GM12801 (cell line): Measurements from ENCODE around the gene TMEM134.

ENCODE experiments used
- TF ChIP-seq, protein P1 (sequence below): IDR thresholded peaks from one replicate; pipeline ENCODE4 v1.5.1; 2011; ENCODE audit warnings: control low read depth; ENCODE audit not compliant: insufficient read length; ENCODE audit errors: extremely low read depth

Gene TMEM134

DNA sequence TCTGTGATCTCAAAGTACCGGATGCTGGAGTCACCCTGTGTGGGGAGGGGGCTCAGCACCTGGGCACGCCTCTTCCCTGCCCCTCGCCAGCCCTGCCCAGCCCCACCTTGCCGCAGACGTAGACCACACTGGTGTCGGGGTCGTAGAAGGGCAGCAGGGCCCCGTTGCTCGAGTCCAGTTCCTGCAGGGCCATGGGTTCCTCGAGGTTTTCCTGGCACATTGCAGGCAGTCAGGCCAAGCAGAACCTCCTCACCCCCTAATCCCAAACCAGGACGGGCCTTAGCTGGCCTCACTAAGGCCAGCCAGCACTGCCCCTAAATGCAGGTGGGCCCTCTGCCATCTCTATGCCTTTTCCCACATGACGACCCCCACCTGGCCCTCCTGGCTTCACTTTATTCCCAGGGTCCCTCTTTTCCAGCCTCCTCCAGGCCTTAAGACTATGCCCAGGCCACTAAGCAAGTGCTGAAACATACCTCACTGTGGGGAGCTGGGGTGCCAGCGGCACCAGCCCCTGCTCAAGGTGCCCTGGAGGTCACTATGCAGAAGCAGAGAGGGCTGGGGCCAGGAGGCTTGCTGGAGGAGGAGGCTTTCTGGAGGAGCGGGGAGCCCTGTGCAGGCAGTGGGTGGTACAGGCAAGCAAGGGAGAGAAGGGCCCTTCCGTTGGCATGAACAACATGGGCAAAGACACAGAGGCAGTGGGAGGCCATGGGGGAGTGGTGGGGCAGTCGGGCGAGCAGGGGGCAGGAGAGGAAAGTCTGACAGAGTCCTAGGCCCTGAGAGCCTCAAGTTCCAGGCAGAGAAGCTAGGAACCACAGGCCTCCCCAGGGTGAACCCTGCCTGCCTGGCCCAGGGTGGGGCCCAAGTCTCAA, 28.6 kb downstream of the TMEM134 start:
- TF ChIP-seq, protein P1, sequence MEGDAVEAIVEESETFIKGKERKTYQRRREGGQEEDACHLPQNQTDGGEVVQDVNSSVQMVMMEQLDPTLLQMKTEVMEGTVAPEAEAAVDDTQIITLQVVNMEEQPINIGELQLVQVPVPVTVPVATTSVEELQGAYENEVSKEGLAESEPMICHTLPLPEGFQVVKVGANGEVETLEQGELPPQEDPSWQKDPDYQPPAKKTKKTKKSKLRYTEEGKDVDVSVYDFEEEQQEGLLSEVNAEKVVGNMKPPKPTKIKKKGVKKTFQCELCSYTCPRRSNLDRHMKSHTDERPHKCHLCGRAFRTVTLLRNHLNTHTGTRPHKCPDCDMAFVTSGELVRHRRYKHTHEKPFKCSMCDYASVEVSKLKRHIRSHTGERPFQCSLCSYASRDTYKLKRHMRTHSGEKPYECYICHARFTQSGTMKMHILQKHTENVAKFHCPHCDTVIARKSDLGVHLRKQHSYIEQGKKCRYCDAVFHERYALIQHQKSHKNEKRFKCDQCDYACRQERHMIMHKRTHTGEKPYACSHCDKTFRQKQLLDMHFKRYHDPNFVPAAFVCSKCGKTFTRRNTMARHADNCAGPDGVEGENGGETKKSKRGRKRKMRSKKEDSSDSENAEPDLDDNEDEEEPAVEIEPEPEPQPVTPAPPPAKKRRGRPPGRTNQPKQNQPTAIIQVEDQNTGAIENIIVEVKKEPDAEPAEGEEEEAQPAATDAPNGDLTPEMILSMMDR = no peak

DNA sequence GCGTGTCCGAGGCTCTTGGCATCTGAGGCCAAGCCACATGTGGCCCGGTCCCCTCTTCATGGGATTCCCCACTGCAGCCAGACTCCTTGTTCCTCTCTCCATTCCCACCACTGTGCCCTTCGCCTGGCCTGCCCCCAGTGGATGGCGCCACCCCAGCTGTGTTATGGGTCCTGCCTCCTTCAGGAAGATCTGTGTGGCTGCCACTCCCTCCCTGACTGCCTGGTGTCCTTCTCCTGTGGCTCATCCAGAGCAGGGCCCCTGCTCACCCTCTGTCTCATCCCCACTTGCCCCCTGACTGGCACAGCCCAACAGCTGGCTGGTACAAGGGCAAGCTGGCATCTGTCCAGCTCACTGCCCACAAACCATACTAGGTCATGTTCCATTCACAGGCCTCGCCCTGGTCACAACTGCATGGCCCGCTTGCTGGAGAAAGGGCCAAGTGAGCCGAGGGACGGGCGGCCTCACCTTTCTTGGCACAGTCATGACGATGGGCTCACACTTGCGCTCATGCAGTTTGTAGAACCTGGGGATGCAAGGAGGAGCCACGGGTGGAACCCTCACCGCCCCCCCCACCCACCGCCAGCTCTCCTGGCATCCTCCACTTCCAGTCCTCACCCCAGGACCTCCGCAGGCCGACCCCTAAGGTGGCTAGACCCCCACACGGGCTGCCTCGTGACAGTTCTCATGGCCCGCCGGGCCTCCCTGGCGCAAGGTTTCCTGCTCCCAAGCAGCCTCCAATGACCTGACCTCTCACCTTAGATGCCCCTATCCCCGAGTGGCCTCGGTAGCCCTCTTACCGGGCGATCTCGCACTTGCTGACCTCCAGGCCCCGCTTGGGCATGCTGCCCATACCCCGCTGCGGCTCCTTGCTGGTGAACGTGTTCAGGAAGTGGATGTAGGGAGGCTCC, 29.5 kb downstream of the TMEM134 start:
- TF ChIP-seq, protein P1 = no peak

DNA sequence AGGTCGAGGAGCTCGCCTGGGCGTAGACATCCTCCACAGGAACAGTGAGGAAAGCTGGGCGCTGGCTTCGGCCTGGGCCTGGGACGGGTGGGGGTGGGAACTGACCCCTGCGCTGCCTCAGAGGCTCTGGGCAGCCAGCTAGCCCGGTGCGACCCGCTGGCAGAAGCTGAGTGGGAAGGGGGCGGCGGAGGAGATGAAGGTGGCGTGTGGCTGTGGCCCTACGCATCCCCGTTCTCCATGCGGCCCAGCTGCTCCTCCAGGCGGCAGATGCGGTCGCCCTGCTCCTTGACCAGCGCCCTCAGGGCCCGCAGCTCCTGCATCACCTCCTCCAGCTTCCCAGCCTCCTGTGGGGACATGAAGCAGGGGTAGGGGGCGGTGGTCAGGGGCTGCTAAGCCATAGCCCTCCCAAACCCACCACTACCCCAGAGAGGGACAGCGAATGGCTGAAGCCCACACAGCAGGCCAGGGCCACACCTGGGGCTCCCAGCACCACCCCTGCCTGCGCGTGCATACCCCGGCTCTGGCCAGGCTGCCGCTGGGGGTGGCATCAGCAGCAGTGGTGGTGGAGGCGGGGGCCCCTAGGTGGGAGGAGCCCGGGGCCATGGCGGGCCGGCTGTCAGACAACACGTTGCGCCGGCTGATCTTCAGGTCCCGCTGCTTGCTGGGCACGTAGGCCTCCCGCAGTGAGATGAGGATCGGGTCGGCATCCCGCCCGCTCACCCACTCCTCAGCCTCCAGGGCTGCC, 30.7 kb downstream of the TMEM134 start:
- TF ChIP-seq, protein P1 = no peak

DNA sequence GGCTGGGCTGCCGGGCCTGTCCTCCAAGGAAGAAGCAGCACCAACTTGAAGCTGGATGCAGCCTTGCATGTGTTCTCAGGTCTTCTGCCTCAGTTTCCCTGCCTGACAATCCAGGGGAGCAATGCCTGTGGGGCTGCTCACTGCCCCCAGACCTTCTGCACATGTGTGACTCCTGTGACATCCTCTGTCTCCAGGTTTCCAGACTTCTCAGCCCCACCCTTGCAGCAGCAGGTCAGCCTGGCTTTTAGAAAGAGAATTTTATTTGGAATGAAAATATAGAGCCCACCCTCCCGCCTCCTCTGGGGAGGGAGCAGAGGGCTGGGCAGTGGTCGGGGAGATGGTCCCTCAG, 31.3 kb downstream of the TMEM134 start:
- TF ChIP-seq, protein P1 = no peak

DNA sequence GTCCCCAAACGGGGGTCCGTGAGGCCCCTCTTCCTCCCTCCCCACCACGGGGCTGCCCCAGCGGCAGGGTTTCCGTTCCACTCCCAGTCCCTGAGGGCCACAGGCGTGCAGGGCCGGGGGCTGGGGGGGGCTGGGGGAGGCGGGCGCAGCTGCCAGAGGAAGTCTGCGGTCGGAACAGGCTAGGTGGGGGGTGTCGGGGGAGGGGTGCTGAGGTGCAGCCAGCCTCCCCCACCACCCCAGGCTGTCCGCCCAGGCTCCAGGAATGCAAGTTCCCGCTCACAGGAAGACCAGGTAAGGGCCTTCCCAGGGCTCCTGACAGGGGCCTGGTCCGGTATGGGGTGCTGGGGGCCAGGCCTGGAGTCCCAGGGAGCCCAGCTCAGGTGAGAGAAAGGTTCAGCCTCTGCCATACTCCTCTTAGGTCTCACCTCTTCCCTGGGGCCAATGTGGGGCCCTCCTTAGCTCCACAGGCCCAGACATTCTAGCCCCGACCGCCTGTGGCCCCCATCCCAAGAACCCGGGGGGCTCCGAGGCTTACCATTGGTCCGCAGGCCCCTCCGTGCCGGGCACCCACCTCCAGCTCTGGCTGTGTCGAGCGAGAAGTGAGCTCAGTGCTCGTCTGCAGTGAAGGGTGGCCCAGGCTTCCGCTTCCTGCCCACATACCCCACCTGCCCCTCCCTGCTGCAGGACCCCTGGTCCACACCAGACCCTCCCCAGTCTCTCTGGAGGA, 31.8 kb downstream of the TMEM134 start, which contains the start of gene PTPRCAP:
Gene PTPRCAP (minus strand): TSS at position 601 of the 727 bp plus-strand sequence. CDS start 63 bp downstream, at position 538.
- TF ChIP-seq, protein P1 = no peak

DNA sequence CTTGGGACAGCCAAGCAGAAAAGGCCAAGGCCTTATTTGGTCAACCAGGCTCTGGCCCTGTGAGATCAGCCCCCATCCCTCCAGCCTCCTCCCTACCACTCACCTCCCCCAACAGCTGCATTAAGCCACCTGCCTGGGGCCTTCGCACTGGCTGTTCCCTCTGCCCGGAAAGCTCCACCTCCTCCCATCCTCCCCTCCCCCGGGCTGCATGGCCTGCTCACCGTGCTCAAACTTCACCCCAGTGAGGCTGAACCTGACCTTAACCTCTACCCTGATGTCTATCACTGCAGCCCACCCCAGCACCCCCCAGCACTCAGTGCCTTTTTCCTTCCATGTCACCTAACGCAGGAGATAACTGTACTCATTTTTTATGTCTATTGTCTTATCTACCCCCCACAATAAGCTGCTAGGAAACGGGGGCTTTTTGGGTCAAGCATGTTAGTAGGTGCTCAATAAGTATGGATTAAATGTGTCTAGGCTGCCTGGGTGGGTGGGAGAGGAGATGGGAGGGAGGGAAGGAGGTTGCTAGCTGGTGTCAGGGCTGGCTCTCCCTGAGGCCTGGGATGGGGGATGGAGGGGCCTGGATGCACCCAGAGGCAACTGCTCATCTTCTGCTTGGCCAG, 32.5 kb downstream of the TMEM134 start:
- TF ChIP-seq, protein P1 = no peak
